HG03025 (cell line): ENCODE data around the gene PHLPP2.

Experiments
- ATAC-seq: cut with Tn5 transposase; IDR thresholded peaks from one replicate; pipeline ENCODE4 v1.9.1; 2021; ENCODE audit warnings: mild to moderate bottlenecking, moderate library complexity; ENCODE audit not compliant: unreplicated experiment, low FRiP score

The PHLPP2 gene

GRCh38 chr16:71724320-71724751 lies at the start of gene PHLPP2:
PHLPP2 (minus strand) TSS chr16:71724701; CDS start chr16:71714795, 9,906 bp downstream.
- no peak for ATAC-seq

- ATAC-seq: no peak
Measured at GRCh38 chr16:71771571-71771970, 47.1 kb upstream of the PHLPP2 start.

- ATAC-seq: no peak
Measured at GRCh38 chr16:71769222-71769621, 44.7 kb upstream of the PHLPP2 start.

- ATAC-seq: no peak
Measured at GRCh38 chr16:71767060-71767900, 42.8 kb upstream of the PHLPP2 start.

- ATAC-seq: no peak
Measured at GRCh38 chr16:71762186-71762585, 37.7 kb upstream of the PHLPP2 start.

GRCh38 chr16:71761097-71761496 lies 36.6 kb upstream of the PHLPP2 start:
- ATAC-seq: no peak

GRCh38 chr16:71758293-71758760 lies 33.8 kb upstream of the PHLPP2 start:
- no peak for ATAC-seq

- no peak for ATAC-seq
Measured at GRCh38 chr16:71754652-71755051, 30.2 kb upstream of the PHLPP2 start.

- ATAC-seq: no peak
Measured at GRCh38 chr16:71754108-71754507, 29.6 kb upstream of the PHLPP2 start.

- no peak for ATAC-seq
Measured at GRCh38 chr16:71748226-71748625, 23.7 kb upstream of the PHLPP2 start.

GRCh38 chr16:71746442-71747046 lies 22.0 kb upstream of the PHLPP2 start:
- no peak for ATAC-seq

GRCh38 chr16:71738855-71739254 lies 14.4 kb upstream of the PHLPP2 start:
- no peak for ATAC-seq

GRCh38 chr16:71737501-71737900 lies 13.0 kb upstream of the PHLPP2 start:
- no peak for ATAC-seq

GRCh38 chr16:71734511-71734910 lies 10.0 kb upstream of the PHLPP2 start:
- ATAC-seq: no peak

GRCh38 chr16:71732587-71732986 lies 8.1 kb upstream of the PHLPP2 start:
- no peak for ATAC-seq

GRCh38 chr16:71727551-71728324 lies 3.2 kb upstream of the PHLPP2 start:
- no peak for ATAC-seq

GRCh38 chr16:71726476-71727315 lies 2.2 kb upstream of the PHLPP2 start:
- ATAC-seq: no peak

GRCh38 chr16:71723537-71724319 lies 773 bp downstream of the PHLPP2 start:
- ATAC-seq: peak; percentile 72

GRCh38 chr16:71722801-71723536 lies 1.5 kb downstream of the PHLPP2 start:
- peak; percentile 26 for ATAC-seq
